ENCODE results near the gene INSRR. TPM values are rescaled to one million over a fixed set of nuclear protein-coding genes. Genes with fewer than 3 reads are reported as not detected.
A peak's percentile ranks its signal among the peaks of the same experiment; 100 is the strongest.

The INSRR gene
- total RNA-seq, 1 experiment from 2014 or later = not detected

DNA sequence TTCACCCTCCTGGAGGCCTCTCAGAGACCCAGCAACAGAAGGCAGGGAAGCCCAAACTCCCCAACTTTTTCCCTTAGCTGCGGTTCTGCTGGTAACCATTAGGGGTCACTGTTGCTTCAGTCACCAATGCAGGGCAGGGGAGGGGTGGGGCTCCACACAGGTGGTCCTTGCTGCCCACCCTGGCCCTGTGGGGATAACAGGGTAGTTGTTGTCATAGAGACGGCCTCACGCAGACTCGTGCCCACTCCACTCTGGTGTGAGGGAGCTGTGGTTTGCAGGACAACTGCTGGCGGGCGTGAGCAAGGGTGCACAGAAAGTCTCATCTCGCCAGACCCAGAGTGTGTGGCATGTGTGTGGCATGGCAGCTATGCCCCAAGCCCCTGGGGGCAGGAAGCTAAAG lies 19.9 kb downstream of the INSRR start:
- no peaks in the 10 kb centered on the region for H3K27me3 ChIP-seq (ENCODE audit: low read length)
- H3K9ac ChIP-seq (ENCODE audit: low read length) = no peak overlapping the region
- H3F3A ChIP-seq (ENCODE audit: low read length, unreplicated experiment) = no peaks in the 10 kb centered on the region
- no peak overlapping the region for H2AFZ ChIP-seq (ENCODE audit: low read length)
- intact Hi-C loops (cut with micrococcal nuclease) = loop anchor here (1.0 to 2.0 kb wide), 2 partner anchors 51 to 88 kb away; no protein-coding TSS in a partner anchor
- POLR2A ChIA-PET (ENCODE audit: unreplicated experiment) = no interaction called here
- no peak overlapping the region for H3K4me3 ChIP-seq (ENCODE audit: low read length)
- no peak overlapping the region for H3K27ac ChIP-seq (ENCODE audit: low read length)
- no peak overlapping the region for H3K4me2 ChIP-seq (ENCODE audit: low read length)
- no peaks in the 10 kb centered on the region for H3K9me3 ChIP-seq (ENCODE audit: low read length)
- H3K79me2 ChIP-seq (ENCODE audit: low read length) = no peaks in the 10 kb centered on the region
- H3K9me2 ChIP-seq (replicated peaks; ENCODE audit: low read length) = no peaks in the 10 kb centered on the region
- H4K20me1 ChIP-seq (ENCODE audit: low read length) = no peaks in the 10 kb centered on the region
- DNase-seq (peak; percentile 67), ATAC-seq (peak; percentile 71)
- H3K36me3 ChIP-seq (ENCODE audit: low read depth, low read length) = no peaks in the 10 kb centered on the region
- no TSS peak for BruUV-seq (replicated peaks)
- TF ChIP-seq EZH2phosphoT487 (IDR thresholded peaks at IDR 0.05; ENCODE audit: borderline replicate concordance, low read length) = no peak
- TF ChIP-seq, protein P1, sequence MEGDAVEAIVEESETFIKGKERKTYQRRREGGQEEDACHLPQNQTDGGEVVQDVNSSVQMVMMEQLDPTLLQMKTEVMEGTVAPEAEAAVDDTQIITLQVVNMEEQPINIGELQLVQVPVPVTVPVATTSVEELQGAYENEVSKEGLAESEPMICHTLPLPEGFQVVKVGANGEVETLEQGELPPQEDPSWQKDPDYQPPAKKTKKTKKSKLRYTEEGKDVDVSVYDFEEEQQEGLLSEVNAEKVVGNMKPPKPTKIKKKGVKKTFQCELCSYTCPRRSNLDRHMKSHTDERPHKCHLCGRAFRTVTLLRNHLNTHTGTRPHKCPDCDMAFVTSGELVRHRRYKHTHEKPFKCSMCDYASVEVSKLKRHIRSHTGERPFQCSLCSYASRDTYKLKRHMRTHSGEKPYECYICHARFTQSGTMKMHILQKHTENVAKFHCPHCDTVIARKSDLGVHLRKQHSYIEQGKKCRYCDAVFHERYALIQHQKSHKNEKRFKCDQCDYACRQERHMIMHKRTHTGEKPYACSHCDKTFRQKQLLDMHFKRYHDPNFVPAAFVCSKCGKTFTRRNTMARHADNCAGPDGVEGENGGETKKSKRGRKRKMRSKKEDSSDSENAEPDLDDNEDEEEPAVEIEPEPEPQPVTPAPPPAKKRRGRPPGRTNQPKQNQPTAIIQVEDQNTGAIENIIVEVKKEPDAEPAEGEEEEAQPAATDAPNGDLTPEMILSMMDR (conservative IDR thresholded peaks at IDR 0.05; ENCODE audit: low read depth, low read length) = peak; percentile 98
- CTCF ChIA-PET = interaction anchor here (0.6 to 2.0 kb wide), 13 partner anchors 13 to 1748 kb away, joined by 3 to 13 read pairs (median 3); partner anchors contain the start of gene NTRK1
- H3K4me1 ChIP-seq (ENCODE audit: insufficient read depth, low read length) = no peaks in the 10 kb centered on the region

- Histone ChIP-seq H3K9ac (ENCODE audit: low read length) (no peak overlapping the region), H3K4me1 (ENCODE audit: insufficient read depth, low read length) (no peaks in the 10 kb centered on the region), H3K27ac (ENCODE audit: low read length) (no peak overlapping the region), H3K4me3 (ENCODE audit: low read length) (no peak overlapping the region), H3K9me2 (replicated peaks; ENCODE audit: low read length) (no peaks in the 10 kb centered on the region), H3K79me2 (ENCODE audit: low read length) (no peaks in the 10 kb centered on the region), H3K4me2 (ENCODE audit: low read length) (no peak overlapping the region), H4K20me1 (ENCODE audit: low read length) (no peaks in the 10 kb centered on the region), H3F3A (ENCODE audit: low read length, unreplicated experiment) (no peaks in the 10 kb centered on the region), H3K36me3 (ENCODE audit: low read depth, low read length) (no peaks in the 10 kb centered on the region), H2AFZ (ENCODE audit: low read length) (no peak overlapping the region), H3K9me3 (ENCODE audit: low read length) (no peaks in the 10 kb centered on the region), H3K27me3 (ENCODE audit: low read length) (no peaks in the 10 kb centered on the region)
- intact Hi-C loops (cut with micrococcal nuclease) = no loop called here
- no TSS peak for BruUV-seq (replicated peaks)
- ChIA-PET POLR2A (ENCODE audit: unreplicated experiment) (no interaction called here), CTCF (interaction anchor here (1.5 kb wide), 1 partner anchor 53 kb away, joined by 3 read pairs; no protein-coding TSS in a partner anchor)
- TF ChIP-seq EZH2phosphoT487 (IDR thresholded peaks at IDR 0.05; ENCODE audit: borderline replicate concordance, low read length) (no peak), EZH2 (IDR thresholded peaks at IDR 0.05; ENCODE audit: low read length, unreplicated experiment) (no peak)
- TF ChIP-seq, protein P1 (conservative IDR thresholded peaks at IDR 0.05; ENCODE audit: low read depth, low read length) = no peak
- DNase-seq (no peak), ATAC-seq (no peak)
Measured at GRCh38 chr1:156836892-156837291, 22.0 kb downstream of the INSRR start.

DNA sequence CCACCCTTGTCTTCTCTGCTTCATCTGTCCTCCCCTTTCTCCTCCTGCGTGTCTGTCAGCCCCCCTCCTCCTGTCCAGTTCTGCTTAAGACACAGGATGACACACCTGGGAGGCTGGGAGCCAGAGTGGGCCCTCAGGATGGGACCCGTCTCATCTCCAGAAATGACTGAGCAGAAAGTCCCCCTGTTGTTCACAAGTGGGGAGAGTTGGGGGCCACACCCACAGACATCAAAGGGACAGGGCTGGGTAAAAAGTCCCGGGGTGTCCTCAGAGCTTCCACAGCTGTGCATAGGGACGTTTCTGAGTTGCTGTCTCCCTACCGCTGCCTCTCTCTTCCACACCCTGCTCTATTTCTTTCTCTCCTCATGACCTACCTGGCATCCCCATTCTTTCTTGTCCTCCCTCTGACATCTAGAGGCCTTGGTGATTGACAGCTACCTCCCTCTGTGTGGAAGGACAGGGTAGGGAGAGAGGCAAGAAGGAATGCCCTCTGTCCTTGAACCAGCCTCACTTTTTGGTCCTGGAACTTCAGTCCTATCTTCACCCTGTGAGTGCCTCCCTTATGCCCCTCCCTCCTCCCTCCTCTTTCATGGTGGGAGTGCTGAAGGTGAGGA lies 22.8 kb downstream of the INSRR start:
- no peaks in the 10 kb centered on the region for H4K20me1 ChIP-seq (ENCODE audit: low read length)
- POLR2A ChIA-PET (ENCODE audit: unreplicated experiment) = no interaction called here
- BruUV-seq (replicated peaks) = no TSS peak
- DNase-seq = no peak
- intact Hi-C loops (cut with micrococcal nuclease) = no loop called here
- H2AFZ ChIP-seq (ENCODE audit: low read length) = no peak overlapping the region
- H3K4me3 ChIP-seq (ENCODE audit: low read length) = no peak overlapping the region
- CTCF ChIA-PET = interaction anchor here (1.5 kb wide), 1 partner anchor 54 kb away, joined by 3 read pairs; no protein-coding TSS in a partner anchor
- H3K79me2 ChIP-seq (ENCODE audit: low read length) = no peaks in the 10 kb centered on the region
- no peak overlapping the region for H3K27ac ChIP-seq (ENCODE audit: low read length)
- H3K36me3 ChIP-seq (ENCODE audit: low read depth, low read length) = no peaks in the 10 kb centered on the region
- H3K9ac ChIP-seq (ENCODE audit: low read length) = no peak overlapping the region
- H3K27me3 ChIP-seq (ENCODE audit: low read length) = no peaks in the 10 kb centered on the region
- no peak overlapping the region for H3K4me2 ChIP-seq (ENCODE audit: low read length)
- H3K9me2 ChIP-seq (replicated peaks; ENCODE audit: low read length) = no peaks in the 10 kb centered on the region
- TF ChIP-seq EZH2phosphoT487 (IDR thresholded peaks at IDR 0.05; ENCODE audit: borderline replicate concordance, low read length) (no peak), EZH2 (IDR thresholded peaks at IDR 0.05; ENCODE audit: low read length, unreplicated experiment) (no peak)
- TF ChIP-seq, protein P1 (conservative IDR thresholded peaks at IDR 0.05; ENCODE audit: low read depth, low read length) = no peak
- H3F3A ChIP-seq (ENCODE audit: low read length, unreplicated experiment) = no peaks in the 10 kb centered on the region
- H3K9me3 ChIP-seq (ENCODE audit: low read length) = no peaks in the 10 kb centered on the region
- no peaks in the 10 kb centered on the region for H3K4me1 ChIP-seq (ENCODE audit: insufficient read depth, low read length)
- no peak for ATAC-seq

Measured in PC-3 (cell line).